NOMO-1 (cell line): ENCODE measurements around the gene PAAF1.

Experiments used
- DNase-seq, 2 experiments: peaks; one replicate each; lab custom pipeline; 2025; ENCODE audit not compliant: unreplicated experiment in 2 of 2; lab: John Stamatoyannopoulos, UW

Gene PAAF1

DNA sequence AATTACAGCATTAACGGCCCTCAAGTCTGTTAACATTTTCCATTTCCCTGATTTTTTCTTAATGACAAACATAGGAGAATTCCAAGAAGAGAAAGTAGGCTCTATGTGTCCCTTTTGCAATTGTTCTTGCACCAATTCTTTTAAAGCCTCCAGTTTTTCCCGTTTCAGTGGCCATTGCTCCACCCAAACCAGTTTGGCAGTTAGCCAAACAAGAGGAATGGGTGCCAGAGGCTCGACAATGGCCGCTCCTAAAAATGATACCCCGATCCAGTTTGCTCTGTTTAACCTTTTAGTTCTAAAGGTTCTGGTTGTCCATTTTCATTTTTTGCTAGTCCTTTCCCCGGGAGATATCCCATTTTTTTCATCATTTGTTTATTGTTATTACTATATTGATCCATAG lies 67.3 kb downstream of the PAAF1 start:
- no peak for DNase-seq

DNA sequence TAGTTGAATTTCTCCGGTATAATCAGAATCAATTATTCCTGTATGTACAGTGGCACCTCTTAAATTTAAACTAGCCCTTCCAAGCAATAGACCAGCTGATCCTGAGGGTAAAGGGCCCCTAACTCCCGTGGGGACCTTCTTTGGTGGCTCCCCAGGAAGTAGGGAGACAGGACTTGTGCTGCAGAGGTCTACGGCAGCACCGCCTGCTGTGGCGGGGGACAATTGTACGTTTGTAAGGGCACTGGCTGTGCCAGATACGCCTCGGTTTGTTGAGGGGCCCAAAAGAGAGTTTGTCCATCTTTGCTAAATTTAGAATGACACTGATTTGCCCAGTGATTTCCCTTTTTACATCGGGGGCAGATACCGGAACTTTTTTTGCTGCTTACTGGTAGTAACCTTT lies 68.1 kb downstream of the PAAF1 start:
- peak in 1 of 2 experiments; percentile 49 for DNase-seq

DNA sequence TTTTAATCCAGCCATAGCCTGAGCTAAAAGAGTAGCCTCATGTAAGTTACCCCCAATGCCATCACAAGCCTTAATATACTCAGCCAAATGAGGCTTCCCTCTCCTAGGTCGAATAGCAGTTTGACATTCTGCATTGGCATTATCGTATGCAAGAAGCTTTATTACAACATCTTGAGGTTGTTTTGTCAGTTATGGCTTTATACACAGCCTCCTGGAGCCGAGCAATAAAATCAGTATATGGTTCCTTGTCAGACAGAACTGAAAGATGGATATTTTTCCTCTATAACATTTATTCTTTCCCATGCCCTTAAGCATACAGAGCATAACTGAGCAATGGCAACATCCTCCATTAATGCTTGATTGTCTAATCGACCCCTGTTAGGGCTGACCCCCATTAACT lies 68.6 kb downstream of the PAAF1 start:
- peak; percentile 42 to 64 for DNase-seq

DNA sequence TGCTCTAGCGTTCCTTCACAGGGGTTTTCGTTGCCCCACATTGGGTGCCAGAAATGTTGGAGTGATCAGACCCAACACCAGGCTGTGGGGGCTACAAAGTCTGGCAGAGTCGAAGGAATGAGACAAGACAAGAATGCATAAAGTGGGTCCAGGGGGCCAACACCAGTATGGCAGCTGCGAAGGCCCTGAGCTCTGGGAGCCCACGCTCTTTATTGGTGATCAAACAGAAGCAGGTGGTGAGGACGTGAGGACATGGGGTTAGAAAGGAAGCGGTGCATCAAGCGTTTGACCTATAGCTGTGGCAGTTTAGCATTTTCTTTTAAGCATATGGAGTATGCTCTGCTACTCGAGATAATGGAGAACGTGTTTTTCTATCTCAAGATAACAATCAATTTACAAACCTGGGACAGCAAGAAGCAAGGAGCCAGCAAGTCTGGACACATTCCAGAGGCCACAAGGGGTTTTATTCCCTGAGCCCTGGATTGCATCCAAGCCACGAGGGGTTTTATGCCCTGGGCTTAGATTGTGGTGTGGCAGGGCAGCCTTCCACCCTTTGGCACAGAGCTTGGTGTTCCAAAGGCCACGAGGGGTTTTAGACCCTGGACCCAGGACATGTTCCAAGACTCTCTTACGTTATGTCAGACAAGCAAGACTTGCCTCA lies 70.1 kb downstream of the PAAF1 start:
- no peak for DNase-seq

DNA sequence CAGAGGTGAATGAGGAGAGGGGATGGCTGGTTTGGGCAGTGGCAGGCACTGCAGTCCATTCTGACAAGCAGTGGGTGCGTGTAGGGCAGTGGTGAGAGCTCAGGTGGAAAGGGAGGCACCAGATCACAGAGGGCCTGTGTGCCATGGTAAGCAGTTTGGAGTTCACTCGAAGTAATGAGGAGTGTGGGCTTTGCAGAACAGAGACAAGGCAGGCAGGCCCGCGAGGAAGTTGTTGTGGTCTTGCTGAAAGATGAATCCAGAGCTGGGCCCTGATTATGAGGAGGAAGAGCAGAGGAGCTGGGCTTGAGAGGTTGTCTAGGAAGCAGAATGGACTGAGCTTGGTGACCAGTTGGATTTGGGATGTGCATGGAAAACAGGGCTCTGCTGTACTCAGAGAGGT lies 72.4 kb downstream of the PAAF1 start:
- DNase-seq = no peak

DNA sequence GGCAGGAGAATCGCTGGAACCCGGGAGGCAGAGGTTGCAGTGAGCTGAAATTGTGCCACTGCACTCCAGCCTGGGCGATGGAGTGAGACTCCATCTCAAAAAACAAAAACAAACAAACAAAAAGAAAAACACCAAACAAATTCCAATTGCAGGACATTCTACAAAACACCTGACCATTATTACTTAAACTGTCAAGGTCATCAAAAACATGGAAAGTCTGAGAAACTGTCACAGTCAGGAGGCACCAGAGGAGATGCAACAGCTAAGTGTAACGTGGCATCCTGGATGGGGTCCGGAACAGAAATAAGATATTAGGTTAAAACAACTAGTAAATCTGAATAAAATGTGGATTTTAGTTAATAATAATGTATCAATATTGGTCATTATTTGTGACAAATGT lies 73.1 kb downstream of the PAAF1 start:
- DNase-seq = no peak

DNA sequence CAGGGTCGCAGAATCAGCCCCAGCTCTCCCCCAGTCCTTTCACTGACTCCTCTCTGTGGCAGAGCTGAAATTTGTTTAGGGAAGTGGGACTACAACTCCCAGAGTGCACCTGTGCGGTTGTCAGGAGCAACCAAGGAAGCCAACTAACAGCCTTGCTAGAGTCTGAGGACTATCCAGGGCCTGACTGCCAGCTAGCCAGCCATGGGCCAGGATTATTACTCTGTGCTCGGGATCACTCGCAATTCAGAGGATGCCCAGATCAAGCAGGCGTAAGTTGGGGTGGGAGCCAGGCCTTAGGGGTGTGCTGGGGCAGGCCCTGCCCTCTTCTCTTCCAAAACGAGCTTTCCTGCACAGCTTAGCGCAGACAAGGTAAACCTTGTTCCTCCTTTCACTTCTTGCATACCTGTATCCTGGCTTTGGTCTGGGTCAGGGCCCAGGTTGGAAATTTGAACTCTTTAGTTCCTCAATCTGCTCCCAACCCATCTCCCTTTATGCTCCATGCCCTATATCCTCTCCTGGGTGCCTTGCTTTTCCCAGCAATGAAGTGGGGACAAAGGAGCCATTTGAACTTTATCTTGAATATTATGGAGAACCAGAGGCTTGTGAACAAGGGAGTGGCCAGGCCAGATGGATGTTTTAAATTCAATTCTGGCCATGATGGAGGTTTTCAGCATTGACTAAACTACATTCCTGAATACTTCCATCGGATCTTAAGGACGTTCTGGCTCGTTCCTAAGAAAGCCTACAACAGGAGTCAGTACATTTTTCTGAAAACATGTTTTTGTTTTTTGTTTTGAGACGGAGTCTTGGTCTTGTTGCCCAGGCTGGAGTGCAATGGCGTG lies 74.3 kb downstream of the PAAF1 start, which contains the start of gene DNAJB13:
Gene DNAJB13 (plus strand): TSS at position 158 of the 842 bp plus-strand sequence. CDS start 44 bp downstream, at position 202.
- peak in 1 of 2 experiments; percentile 36 for DNase-seq

DNA sequence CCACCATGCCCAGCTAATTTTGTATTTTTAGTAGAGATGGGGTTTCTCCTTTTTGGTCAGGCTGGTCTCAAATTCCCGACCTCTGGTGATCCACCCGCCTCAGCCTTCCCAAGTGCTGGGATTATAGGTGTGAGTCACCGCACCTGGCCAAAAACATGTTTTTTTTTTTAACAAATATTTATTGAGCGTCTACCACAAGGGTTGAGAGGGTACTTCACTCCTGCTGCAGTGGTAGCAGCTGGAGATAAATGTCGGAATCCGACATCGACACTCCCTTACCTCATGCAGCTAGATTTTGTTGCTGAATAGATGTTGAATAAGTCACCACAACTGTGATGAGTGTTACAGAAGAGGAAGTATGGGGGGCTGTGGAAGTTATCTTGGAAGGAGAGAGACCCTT lies 75.0 kb downstream of the PAAF1 start:
- DNase-seq = no peak

DNA sequence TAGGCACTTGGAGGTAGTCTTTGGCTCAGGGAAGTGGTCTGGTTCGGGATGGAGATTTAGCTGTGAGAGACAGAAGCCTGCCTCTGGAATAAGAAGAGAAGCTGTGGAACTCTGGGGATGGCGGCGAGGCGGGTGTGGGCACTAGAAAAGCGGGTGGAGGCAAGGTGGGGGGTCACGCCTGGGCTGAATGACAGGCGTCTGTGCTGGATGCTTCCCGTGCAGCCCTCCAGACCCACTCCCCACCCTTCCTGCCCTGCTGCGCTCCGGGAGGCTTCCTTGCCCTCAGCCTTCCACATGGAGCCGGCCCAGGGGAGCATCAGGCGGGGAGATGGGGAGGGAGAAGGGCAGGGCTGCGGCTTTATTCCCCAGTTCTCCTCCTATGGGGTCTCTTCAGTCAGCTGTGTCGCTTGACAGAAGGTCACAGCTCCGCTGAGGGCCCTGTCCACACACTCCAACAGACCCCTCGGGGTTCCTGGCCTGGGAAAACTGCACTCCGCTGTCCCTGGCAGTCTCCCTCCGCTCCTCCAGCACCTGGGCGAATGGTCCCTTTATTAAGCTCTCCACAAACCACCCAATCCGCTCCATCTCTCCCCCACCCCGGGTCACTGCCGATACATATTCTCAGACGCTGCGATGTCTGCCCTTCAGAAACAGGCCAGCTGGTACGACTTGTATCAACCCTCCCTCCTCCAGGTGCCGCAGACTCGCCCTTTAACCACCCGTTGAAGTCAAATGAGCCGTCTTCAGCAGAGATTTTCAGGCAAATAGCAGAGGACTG lies 80.3 kb downstream of the PAAF1 start:
- DNase-seq = no peak

DNA sequence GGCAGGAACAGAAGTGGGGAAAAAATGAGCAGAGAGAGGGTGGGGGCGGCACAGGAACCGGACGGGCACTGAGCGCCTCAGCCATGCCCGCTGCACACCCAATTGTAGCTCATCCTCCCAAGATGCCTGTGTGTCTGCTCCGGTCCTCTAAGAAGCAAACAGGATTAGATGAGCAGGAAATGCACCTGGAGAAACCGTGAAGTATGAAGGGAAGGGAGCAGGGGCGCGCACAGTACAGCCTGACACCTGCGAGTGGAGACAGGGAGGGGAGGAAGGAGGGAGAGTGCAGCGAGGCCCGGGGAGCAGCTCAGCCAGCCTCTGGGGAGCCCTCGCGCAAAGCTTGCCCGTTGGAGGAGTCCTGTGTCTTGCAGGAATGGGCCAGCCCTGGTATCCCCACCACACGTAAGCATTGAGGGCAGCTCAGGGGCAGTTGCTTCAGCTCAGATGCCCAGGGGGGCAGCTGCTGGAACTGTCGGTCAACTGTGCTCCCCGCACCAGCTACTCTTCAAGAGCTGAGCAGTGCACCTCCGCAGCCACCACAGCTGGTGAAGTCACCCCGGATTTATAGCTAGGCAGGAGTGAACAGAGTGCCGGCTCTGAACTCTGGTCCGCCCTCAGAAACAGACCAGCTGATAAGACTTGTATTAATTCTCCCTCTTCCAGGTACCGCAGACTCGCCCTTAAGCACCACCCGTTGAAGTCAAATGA lies 81.0 kb downstream of the PAAF1 start:
- no peak for DNase-seq

DNA sequence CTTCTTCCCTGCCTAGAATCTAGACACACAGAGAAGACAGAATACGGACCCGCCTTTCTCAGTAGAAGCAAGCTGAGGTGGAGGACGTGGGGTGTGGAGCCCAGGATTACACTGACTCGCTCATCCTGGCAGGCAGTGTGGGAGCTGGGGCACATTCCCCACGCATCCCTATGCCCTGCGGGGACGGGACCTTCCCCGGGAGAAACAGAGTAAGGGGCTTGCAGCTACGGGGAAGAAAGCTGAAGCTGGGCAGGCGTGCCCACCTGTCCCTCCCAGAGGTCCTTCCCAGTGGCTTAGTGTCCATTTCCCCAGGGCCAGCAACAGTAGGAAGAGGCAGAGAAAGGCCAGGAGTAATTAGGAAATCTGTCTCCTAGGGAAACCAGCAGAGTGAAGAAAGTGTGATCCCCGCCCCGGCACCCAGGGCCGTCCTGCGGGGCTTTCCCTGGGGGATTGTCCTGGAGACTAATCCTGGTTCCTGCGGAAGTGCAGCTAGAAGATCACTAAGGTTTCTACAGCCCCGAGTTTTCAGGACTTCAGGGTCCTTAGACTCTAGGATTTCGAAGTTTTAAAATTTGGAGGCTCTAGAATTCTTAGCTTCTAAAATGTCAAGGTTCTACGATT lies 81.8 kb downstream of the PAAF1 start:
- DNase-seq = no peak

DNA sequence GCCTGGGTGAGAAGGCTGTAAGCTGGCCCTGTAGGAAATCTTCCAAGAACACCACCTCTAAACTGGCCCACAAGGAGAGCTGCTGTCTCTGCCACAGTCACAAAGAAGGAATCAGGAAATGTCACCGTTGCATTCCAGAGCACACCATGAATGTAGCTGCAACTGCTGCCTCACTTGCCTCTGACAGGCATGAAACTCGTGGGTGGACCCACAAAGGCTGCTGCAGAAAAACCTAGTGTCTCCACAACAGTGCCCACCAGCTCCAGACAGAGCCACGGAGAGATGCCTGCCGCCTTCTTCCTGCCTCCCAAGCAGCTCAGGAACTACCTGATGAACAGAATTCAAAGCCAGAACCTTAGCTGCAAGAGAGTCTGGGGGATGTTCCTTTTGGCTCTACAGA lies 84.5 kb downstream of the PAAF1 start:
- no peak for DNase-seq

DNA sequence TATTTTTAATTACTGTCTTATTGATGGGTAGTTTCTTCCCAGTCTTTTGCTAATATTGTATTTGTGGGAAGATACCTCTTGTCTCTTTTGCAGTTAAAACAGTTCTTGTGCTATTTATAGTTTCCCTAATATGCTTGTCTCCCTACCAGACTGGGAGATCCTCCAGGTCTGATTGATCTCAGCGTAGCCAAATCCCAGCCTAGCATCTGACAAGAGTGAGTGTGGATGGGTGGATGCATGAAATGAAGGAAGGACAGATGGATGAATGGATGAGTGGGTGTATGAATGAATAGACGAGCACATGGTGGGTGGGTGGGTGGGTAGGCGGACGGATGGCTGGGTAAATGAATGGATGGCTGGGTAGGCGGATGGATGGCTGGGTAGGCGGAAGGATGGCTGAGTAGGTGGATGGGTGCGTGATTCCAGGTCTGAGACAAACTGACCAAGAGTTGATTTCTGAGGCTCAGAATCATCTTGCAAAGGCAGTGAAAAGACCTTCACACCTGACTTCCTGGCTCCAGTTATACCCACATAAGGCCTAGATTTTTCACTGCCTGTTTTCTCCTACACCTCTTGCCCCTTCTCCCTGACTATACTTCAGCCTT lies 85.4 kb downstream of the PAAF1 start:
- DNase-seq = no peak

DNA sequence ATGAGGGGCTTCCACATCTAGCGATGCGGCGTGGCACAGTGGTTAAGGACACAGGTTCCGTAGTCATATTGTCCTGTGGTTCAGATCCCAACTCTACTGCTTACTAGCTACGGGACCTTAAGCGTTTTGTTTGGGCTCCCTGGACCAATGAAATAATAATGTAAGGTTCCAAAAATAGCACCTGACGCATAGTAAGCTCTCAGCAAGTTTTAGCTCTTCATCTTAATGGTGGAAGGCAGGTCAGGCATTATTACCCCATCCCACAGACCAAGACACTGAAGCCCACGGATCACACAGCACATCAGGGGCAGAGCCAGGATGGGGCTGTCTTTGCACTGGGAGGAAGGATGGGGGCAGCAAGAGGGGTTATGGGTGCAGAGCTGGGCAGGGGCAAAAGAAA lies 87.1 kb downstream of the PAAF1 start:
- DNase-seq = no peak

DNA sequence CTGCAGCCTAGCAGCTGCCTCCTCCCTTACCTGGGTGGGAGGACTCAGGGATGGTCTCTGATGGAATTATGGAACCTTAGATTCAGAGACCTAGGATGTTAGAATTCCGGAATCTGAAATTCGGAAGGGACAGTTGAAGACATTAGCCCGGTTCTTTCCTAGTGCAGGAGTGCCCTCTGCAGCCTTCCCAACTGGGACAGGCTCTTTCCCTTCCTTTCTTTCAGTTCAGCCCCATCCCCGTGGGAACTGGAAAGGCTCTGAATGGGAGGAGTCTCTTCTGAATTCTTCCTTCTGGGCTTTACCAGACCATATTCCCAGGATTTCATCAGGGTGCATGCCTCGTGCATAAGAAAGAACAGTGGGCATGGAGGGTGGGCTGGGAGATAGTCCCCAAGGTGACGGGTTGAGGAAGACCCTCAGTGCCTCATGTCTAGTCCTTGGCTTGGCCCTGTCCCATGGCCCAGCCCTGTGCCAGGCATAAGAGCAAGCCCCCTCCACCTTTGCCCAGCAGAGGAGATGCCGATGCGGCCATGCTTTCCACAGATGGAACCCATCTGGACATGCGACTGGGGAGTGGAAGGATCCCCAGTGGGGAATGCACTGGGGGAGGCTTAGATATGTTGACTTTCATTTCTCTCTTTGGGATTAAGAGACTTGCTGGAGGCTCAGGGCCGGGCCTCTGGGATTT lies 88.4 kb downstream of the PAAF1 start:
- DNase-seq = no peak

DNA sequence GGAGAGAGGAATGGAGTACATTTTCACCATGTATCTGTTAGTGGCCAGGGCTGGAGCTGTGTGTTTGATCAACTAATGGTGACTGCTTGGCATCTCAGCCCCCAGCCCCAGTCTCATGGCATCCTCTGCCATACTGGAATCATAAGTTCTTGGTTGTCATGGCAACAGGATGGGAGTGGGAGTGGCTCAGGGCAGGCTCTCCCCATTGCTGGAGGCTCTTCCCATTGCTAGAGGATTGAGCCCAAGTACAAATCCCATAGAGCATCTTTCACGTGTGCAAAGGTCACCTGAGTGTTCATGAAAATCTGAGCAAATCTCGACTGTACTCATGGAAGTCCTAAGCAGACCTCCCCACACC lies 88.9 kb downstream of the PAAF1 start:
- DNase-seq = no peak

DNA sequence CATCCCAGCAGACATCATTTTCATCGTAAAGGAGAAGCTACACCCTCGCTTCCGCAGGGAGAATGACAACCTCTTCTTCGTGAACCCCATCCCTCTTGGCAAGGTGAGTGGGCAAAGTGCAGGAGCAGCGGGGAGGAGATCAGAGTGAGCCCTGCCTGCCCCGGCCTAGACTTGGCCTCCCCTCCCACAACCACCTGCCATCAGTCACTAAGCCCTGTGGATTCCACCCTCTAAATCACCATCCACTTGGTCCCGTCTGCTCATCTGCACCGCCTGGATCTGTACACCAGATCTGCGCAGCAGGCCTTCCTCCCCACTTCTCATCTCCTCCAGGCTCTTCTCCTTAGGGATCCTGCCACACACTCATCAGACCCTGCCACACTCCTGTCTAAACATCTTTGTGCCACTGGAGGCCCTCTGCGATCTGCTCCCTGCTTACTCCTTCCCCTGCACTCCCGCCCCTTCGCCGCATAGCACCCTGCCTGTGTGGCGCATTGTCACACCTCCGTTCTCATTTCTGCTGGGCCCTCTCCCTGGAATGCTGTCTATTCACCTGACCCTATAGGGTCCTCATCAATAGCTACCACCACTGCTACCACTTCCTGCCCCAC lies 91.7 kb downstream of the PAAF1 start:
- no peak for DNase-seq

DNA sequence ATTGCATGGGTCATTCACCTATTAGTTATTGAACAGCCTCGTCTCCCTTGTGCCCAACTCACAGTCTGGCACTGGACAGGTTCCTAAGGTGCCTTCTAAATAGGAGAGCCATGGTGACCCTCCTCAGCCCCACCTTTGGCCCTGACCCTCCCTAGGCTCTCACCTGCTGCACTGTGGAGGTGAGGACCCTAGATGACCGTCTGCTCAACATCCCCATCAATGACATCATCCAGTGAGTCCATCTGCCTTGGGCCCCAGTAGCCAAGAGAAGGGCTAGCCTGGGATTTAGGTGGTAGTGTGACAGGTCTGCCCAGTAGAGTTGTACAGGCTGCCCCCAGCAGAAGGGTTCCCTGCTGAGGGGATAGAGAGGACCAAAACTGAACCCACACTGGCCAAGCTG lies 92.3 kb downstream of the PAAF1 start:
- no peak for DNase-seq
